ENCODE results near the gene MSX1.

DNA sequence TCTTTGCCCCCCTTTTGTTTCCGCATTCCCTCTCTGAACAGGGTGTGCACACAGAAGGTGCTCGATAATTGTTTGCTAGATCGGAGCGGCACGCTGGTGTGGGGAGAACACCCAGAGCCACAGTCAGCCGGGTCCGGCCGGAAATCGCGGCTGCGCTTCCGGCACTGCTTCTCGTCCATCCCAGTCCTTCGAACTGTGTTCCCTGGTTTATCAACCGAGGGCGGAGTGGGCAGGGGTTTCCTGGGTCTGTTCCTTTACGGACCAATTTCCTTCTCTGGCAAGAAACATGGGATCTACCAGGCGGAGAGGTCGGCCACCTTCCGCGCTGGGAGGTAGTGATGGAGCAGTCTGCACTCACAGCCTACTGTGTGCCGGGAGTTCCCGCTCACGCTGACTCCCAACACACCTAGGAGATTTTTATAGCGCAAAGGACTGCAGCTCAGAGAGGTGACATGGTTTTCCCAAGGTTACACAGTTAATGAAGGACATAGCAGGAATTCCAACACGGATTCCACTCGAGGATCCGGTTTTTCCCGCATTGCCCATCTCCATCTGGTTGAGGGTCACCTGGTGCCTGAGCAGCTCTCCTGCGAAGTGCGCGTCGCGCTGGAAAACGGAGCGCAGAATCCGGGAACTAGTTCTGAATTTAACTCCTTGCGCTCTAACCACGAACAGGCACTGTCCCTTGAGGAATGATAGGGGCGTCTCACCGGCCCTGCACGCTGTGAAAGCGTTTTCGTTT, 6.8 kb downstream of the MSX1 start:
- TF ChIP-seq, protein P1, sequence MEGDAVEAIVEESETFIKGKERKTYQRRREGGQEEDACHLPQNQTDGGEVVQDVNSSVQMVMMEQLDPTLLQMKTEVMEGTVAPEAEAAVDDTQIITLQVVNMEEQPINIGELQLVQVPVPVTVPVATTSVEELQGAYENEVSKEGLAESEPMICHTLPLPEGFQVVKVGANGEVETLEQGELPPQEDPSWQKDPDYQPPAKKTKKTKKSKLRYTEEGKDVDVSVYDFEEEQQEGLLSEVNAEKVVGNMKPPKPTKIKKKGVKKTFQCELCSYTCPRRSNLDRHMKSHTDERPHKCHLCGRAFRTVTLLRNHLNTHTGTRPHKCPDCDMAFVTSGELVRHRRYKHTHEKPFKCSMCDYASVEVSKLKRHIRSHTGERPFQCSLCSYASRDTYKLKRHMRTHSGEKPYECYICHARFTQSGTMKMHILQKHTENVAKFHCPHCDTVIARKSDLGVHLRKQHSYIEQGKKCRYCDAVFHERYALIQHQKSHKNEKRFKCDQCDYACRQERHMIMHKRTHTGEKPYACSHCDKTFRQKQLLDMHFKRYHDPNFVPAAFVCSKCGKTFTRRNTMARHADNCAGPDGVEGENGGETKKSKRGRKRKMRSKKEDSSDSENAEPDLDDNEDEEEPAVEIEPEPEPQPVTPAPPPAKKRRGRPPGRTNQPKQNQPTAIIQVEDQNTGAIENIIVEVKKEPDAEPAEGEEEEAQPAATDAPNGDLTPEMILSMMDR (IDR thresholded peaks at IDR 0.05; ENCODE audit: borderline replicate concordance, extremely low read depth, low read length, poor library complexity, severe bottlenecking): no peak
- TF ChIP-seq EZH2 (IDR thresholded peaks at IDR 0.05; ENCODE audit: borderline replicate concordance, low read depth, low read length, severe bottlenecking): no peak
